HepG2 (cell line): ENCODE results near the gene GJD3. TPM values are rescaled to one million over a fixed set of nuclear protein-coding genes. Genes with fewer than 3 reads are reported as not detected.

Experiments
- FLYWCH1 ChIP-seq: sonication (generic); formaldehyde crosslinking; IDR thresholded peaks from 2 replicates; pipeline ENCODE4 v1.8.1; 2023; ENCODE audit warnings: mild to moderate bottlenecking, missing genetic modification reagents
- NR2F6 ChIP-seq, 2 experiments: IDR thresholded peaks; 2 replicates each; pipeline ENCODE4 v1.6.1; 2016; ENCODE audit warnings: antibody characterized with exemption in 1 of 2, mild to moderate bottlenecking in 1 of 2
- SALL2 ChIP-seq: sonication (generic); formaldehyde crosslinking; IDR thresholded peaks from 2 replicates; pipeline ENCODE4 v1.8.1; 2023; ENCODE audit warnings: mild to moderate bottlenecking, missing genetic modification reagents, inconsistent platforms
- SOX6 ChIP-seq, 2 experiments: fragments of 450-650 bp in 1 of 2; sonication (generic) in 1 of 2; formaldehyde crosslinking in 1 of 2; IDR thresholded peaks; 2 replicates each; pipeline versions ENCODE4 v1.4.0 to v1.6.1; 2017 to 2020; ENCODE audit warnings: antibody characterized with exemption in 1 of 2, mild to moderate bottlenecking in 1 of 2, missing genetic modification reagents in 1 of 2
- SP4 ChIP-seq: sonication (generic); formaldehyde crosslinking; IDR thresholded peaks from 2 replicates; pipeline ENCODE4 v1.8.1; 2023; ENCODE audit warnings: mild to moderate bottlenecking, missing genetic modification reagents
- XBP1 ChIP-seq: sonication (generic); formaldehyde crosslinking; IDR thresholded peaks from 2 replicates; pipeline ENCODE4 v1.5.0; 2020; ENCODE audit warnings: missing genetic modification reagents
- ZBTB7A ChIP-seq: sonication (generic); formaldehyde crosslinking; IDR thresholded peaks from 2 replicates; pipeline ENCODE4 v1.8.0; 2022; ENCODE audit warnings: mild to moderate bottlenecking, missing genetic modification reagents
- ZMAT3 ChIP-seq: sonication (generic); formaldehyde crosslinking; conservative IDR thresholded peaks from 2 replicates; pipeline ENCODE4 v1.7.0; 2021; ENCODE audit warnings: missing genetic modification reagents
- ZNF124 ChIP-seq: sonication (generic); formaldehyde crosslinking; IDR thresholded peaks from 2 replicates; pipeline ENCODE4 v1.4.0; 2020; ENCODE audit warnings: missing genetic modification reagents
- ZNF253 ChIP-seq: sonication (generic); formaldehyde crosslinking; IDR thresholded peaks from 2 replicates; pipeline ENCODE4 v1.8.0; 2022; ENCODE audit warnings: mild to moderate bottlenecking, missing genetic modification reagents, borderline replicate concordance
- ZNF446 ChIP-seq: sonication (generic); formaldehyde crosslinking; IDR thresholded peaks from 2 replicates; pipeline ENCODE4 v1.5.0; 2020; ENCODE audit warnings: mild to moderate bottlenecking, missing genetic modification reagents
- ZNF557 ChIP-seq: sonication (generic); formaldehyde crosslinking; IDR thresholded peaks from 2 replicates; pipeline ENCODE4 v1.4.0; 2020; ENCODE audit warnings: missing genetic modification reagents
- ZNF709 ChIP-seq: sonication (generic); formaldehyde crosslinking; IDR thresholded peaks from 2 replicates; pipeline ENCODE4 v1.5.0; 2020; ENCODE audit warnings: mild to moderate bottlenecking, missing genetic modification reagents
- ZSCAN22 ChIP-seq: sonication (generic); formaldehyde crosslinking; IDR thresholded peaks from 2 replicates; pipeline ENCODE4 v1.4.0; 2020; ENCODE audit warnings: mild to moderate bottlenecking, missing genetic modification reagents
- ZSCAN25 ChIP-seq: sonication (generic); formaldehyde crosslinking; IDR thresholded peaks from 2 replicates; pipeline ENCODE4 v1.8.0; 2022; ENCODE audit warnings: mild to moderate bottlenecking, missing genetic modification reagents
- polyA plus RNA-seq, 8 experiments: library from polyadenylated mRNA; depleted of rRNA in 3 of 8; stranded (reverse) in 7 of 8; unstranded in 1 of 8; fragments of >200 nt; fragmentation: Illumina TruSeq in 4 of 8; extraction: Trizol in 4 of 8; gene quantifications; 2 replicates each; pipeline versions ENCODE4 v1.2.1 to v1.2.3, GENCODE V29; 2011 to 2016; ENCODE audit warnings: low read depth in 4 of 8, missing spikeins in 1 of 8, mixed read lengths in 1 of 8; ENCODE audit not compliant: insufficient read depth in 1 of 8
- total RNA-seq, 5 experiments: library from RNA; depleted of rRNA; stranded (reverse); fragments of >200 nt; fragmentation: Illumina TruSeq; extraction: Trizol; gene quantifications; 2 replicates each; pipeline ENCODE4 v1.2.3, GENCODE V29; 2016; ENCODE audit warnings: low read depth in 1 of 5
- TF ChIP-seq, protein P1 (sequence below): sonication (generic); formaldehyde crosslinking; IDR thresholded peaks from 2 replicates; pipeline ENCODE4 v1.4.0; 2020; ENCODE audit warnings: missing genetic modification reagents, mild to moderate bottlenecking, borderline replicate concordance
- TF ChIP-seq, protein P2 (sequence below): sonication (generic); formaldehyde crosslinking; IDR thresholded peaks from 2 replicates; pipeline ENCODE4 v1.9.0; 2021; ENCODE audit warnings: missing genetic modification reagents, borderline replicate concordance
- TF ChIP-seq, protein P3 (sequence below): sonication (generic); formaldehyde crosslinking; IDR thresholded peaks from 2 replicates; pipeline ENCODE4 v1.5.0; 2020; ENCODE audit warnings: missing genetic modification reagents
- TF ChIP-seq, protein P4 (sequence below): sonication (generic); formaldehyde crosslinking; IDR thresholded peaks from 2 replicates; pipeline ENCODE4 v1.4.0; 2020; ENCODE audit warnings: mild to moderate bottlenecking, low read depth, missing genetic modification reagents

The GJD3 gene
- total and polyA plus RNA-seq, 2 of the 13 experiments (the other 11 are each of a cell fraction or from before 2014, with no cell fraction given), result not detected

DNA sequence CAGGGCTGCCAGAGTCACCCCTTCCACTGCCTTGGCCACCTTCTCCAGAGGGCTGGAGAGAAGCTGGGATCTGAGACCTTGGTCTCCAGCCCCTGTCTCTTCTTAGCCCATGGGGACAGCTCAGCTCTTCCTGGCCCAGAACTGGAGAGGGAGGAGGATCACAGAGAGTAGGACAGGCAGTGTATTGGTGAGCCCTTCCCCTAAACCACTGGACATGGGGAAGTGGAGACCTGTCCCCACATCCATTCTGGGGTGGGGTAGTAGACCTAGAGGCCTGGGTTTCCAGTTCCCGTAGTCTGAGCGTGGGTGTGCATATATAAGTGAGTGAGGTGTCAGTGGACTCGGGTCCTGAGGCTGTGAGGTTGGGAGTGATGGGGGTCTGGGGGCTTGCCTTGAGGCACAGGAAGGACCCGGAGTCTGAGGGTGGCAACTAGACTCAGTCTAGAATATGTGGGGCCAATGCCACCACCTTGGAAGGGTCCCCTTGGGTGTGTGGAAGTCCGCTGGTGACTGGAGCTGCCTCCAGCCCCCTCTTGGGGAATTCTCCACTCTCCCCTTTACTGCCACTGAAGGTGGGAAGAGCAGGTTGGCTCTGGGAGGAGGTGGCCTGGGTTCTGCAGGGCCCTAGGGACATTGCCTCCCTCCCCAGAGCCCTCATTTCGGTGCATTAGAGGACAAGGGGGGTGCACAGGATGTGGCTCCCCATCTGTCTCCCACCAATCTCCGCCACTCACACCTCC is 19.9 kb downstream of the GJD3 start (continued):
- TF ChIP-seq FLYWCH1 (CRISPR knock-in tag) (0 out of 2 replicates have a peak, but pooled peaks have one; percentile 37), ZMAT3 (CRISPR knock-in tag) (no peak; the same call in 1 of the 2 replicates), SP4 (peak; percentile 61; the same call in 1 of the 2 replicates), ZNF124 (0 out of 2 replicates have a peak, but pooled peaks have one; percentile 41), ZBTB7A (0 out of 2 replicates have a peak, but pooled peaks have one; percentile 16), NR2F6 (IDR thresholded peaks at IDR 0.05) (no peak), NR2F6 (CRISPR knock-in tag; IDR thresholded peaks at IDR 0.05) (no peak), ZNF557 (0 out of 2 replicates have a peak, but pooled peaks have one; percentile 15), ZNF446 (CRISPR knock-in tag) (peak; percentile 67), SOX6 (IDR thresholded peaks at IDR 0.05) (no peak), SOX6 (CRISPR knock-in tag; IDR thresholded peaks at IDR 0.05) (peak; percentile 10; the same call in 1 of the 2 replicates), ZNF253 (no peak), XBP1 (no peak), ZNF709 (no peak), ZSCAN22 (CRISPR knock-in tag) (no peak), ZSCAN25 (no peak), SALL2 (CRISPR knock-in tag) (no peak)
- TF ChIP-seq, protein P1, sequence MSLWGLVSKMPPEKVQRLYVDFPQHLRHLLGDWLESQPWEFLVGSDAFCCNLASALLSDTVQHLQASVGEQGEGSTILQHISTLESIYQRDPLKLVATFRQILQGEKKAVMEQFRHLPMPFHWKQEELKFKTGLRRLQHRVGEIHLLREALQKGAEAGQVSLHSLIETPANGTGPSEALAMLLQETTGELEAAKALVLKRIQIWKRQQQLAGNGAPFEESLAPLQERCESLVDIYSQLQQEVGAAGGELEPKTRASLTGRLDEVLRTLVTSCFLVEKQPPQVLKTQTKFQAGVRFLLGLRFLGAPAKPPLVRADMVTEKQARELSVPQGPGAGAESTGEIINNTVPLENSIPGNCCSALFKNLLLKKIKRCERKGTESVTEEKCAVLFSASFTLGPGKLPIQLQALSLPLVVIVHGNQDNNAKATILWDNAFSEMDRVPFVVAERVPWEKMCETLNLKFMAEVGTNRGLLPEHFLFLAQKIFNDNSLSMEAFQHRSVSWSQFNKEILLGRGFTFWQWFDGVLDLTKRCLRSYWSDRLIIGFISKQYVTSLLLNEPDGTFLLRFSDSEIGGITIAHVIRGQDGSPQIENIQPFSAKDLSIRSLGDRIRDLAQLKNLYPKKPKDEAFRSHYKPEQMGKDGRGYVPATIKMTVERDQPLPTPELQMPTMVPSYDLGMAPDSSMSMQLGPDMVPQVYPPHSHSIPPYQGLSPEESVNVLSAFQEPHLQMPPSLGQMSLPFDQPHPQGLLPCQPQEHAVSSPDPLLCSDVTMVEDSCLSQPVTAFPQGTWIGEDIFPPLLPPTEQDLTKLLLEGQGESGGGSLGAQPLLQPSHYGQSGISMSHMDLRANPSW (CRISPR knock-in tag), result no peak
- TF ChIP-seq, protein P2, sequence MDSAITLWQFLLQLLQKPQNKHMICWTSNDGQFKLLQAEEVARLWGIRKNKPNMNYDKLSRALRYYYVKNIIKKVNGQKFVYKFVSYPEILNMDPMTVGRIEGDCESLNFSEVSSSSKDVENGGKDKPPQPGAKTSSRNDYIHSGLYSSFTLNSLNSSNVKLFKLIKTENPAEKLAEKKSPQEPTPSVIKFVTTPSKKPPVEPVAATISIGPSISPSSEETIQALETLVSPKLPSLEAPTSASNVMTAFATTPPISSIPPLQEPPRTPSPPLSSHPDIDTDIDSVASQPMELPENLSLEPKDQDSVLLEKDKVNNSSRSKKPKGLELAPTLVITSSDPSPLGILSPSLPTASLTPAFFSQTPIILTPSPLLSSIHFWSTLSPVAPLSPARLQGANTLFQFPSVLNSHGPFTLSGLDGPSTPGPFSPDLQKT (CRISPR knock-in tag), result no peak
- TF ChIP-seq, protein P3, sequence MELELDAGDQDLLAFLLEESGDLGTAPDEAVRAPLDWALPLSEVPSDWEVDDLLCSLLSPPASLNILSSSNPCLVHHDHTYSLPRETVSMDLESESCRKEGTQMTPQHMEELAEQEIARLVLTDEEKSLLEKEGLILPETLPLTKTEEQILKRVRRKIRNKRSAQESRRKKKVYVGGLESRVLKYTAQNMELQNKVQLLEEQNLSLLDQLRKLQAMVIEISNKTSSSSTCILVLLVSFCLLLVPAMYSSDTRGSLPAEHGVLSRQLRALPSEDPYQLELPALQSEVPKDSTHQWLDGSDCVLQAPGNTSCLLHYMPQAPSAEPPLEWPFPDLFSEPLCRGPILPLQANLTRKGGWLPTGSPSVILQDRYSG (CRISPR knock-in tag), result no peak
- TF ChIP-seq, protein P4, sequence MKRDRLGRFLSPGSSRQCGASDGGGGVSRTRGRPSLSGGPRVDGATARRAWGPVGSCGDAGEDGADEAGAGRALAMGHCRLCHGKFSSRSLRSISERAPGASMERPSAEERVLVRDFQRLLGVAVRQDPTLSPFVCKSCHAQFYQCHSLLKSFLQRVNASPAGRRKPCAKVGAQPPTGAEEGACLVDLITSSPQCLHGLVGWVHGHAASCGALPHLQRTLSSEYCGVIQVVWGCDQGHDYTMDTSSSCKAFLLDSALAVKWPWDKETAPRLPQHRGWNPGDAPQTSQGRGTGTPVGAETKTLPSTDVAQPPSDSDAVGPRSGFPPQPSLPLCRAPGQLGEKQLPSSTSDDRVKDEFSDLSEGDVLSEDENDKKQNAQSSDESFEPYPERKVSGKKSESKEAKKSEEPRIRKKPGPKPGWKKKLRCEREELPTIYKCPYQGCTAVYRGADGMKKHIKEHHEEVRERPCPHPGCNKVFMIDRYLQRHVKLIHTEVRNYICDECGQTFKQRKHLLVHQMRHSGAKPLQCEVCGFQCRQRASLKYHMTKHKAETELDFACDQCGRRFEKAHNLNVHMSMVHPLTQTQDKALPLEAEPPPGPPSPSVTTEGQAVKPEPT (CRISPR knock-in tag), result peak; percentile 53; the same call in 1 of the 2 replicates
